ENCODE data around the gene ABCA1. TPM values are rescaled to one million over a fixed set of nuclear protein-coding genes. Genes with fewer than 3 reads are reported as not detected.
A peak's percentile ranks its signal among the peaks of the same experiment; 100 is the strongest.
"Not testable (repeated sequence)": the region's sequence is repeated elsewhere in the genome, so short reads cannot be mapped to it uniquely, and the experiment has no call there.

The ABCA1 gene
- total RNA-seq, 2 experiments from 2014 or later: 1.4 to 2.0 TPM

DNA sequence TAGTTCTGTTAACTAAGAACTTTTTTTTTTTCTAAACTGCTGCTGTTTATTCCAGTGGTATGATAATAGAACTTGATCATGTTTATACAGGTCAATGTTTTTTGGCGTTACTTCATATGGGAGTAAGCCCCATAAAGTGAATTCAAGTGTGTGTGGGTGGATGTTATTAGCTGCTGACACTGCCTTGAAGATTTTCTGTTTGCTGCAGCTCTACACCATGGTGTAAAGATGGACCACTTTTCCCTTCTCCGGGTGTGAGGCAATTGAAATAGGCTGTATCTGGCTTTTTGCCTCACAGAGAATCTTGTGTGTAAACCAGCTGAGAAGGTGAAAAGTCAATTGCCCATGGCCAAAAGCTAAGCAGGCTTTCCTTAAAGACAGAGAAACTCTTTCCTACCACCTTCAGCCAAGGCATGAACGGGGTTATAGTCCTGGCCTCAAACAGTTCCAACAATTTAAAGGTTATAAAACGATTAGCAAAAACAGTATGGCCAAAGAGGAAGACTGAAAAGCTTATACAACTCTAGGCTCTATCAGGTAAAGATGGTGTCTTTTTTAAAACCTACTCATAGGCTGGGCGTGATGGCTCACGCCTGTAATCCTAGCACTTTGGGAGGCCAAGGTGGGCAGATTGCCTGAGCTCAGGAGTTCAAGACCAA, 33.9 kb upstream of the ABCA1 start:
- Mint-ChIP-seq H3K36me3 (no peaks in the 10 kb centered on the region), H3K4me3 (no peak overlapping the region)
- DNase-seq: no peak

DNA sequence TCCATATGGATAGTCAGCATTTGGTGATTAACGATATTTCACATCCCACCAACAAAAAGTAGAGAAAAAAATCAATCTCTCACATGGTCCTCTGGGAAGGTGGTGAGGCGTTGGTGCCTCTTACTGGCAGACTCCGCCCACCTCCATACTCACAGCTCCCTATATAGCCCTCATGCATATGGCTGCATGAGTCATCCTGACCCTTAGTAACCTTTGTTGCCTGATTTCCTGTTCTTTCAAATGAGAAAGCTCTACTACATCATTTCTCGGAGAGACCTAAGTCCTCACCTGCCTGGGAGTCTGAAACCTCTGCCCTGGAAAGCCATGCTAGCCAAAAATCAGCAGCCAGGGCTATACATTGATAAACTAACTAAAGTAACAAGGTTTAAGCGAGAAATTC, 33.3 kb upstream of the ABCA1 start:
- ATAC-seq (ENCODE audit: low read depth) (peak; percentile 98), DNase-seq (no peak)
- POLR2A ChIA-PET: interaction anchor here (0.7 to 1.1 kb wide), 2 partner anchors 9 to 30 kb away, joined by 3 read pairs; no protein-coding TSS in a partner anchor
- Mint-ChIP-seq H3K4me3 (peak overlapping the region; percentile 2), H3K27ac (no peak overlapping the region), H3K9me3 (no peaks in the 10 kb centered on the region), H3K36me3 (no peaks in the 10 kb centered on the region), H3K4me1 (peaks cover 11% of the 10 kb centered on the region), H3K27me3 (no peaks in the 10 kb centered on the region)

More for the DNA sequence above, 33.9 kb upstream of the ABCA1 start:
- H3K27ac Mint-ChIP-seq: no peak overlapping the region
- ATAC-seq (ENCODE audit: low read depth): no peak
- peaks cover 11% of the 10 kb centered on the region for H3K4me1 Mint-ChIP-seq
- H3K9me3 Mint-ChIP-seq: no peaks in the 10 kb centered on the region
- POLR2A ChIA-PET: interaction anchor here (0.7 to 1.1 kb wide), 2 partner anchors 9 to 29 kb away, joined by 3 read pairs; no protein-coding TSS in a partner anchor
- no peaks in the 10 kb centered on the region for H3K27me3 Mint-ChIP-seq

DNA sequence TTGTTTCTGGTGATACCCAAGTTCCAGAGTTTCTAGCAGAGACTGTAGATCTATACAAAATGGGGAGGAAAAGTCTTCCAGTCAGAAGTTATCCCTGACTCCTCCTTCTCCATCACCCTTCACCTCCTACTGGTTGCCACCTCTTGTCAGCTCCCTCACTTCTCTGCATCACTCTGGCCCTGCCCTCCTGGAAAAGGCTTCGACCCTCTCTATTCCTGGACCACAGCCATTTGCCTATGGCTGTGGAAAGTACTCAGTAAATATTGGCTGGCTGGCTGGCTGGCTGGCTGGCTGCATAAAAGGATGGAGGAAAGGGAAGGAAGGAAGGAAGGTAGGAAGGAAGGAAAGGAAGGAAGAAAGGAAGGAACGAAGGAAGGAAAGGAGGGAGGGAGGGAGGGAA, 32.7 kb upstream of the ABCA1 start:
- ATAC-seq (ENCODE audit: low read depth): no peak
- no peaks in the 10 kb centered on the region for H3K27me3 Mint-ChIP-seq
- H3K9me3 Mint-ChIP-seq: no peaks in the 10 kb centered on the region
- H3K4me3 Mint-ChIP-seq: no peak overlapping the region
- DNase-seq: no peak
- peaks cover 11% of the 10 kb centered on the region for H3K4me1 Mint-ChIP-seq
- POLR2A ChIA-PET: interaction anchor here (1.0 to 1.1 kb wide), 2 partner anchors 11 to 30 kb away, joined by 3 read pairs; no protein-coding TSS in a partner anchor
- no peaks in the 10 kb centered on the region for H3K36me3 Mint-ChIP-seq
- no peak overlapping the region for H3K27ac Mint-ChIP-seq

DNA sequence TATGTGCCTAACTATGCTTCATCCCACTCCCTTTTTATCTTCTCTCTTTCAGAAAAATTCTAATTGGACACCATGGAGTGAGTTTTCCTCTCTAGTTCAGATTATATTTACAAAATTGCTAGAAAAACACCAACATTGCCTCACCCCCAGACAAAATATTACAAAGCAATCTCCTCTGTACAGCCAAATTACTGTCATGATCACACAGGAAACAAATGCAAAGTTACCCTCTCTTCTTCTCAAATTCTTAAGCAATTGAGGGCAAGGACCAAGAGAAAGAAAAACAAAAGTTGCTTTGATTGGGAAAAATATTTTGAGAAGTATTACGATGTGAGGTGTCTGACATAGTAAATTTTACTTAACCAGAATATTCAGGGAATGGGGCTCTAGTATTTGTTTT, 30.8 kb upstream of the ABCA1 start:
- Mint-ChIP-seq H3K36me3 (no peaks in the 10 kb centered on the region), H3K4me1 (peaks cover 11% of the 10 kb centered on the region), H3K9me3 (no peaks in the 10 kb centered on the region), H3K27ac (no peak overlapping the region), H3K27me3 (no peaks in the 10 kb centered on the region), H3K4me3 (no peak overlapping the region)
- POLR2A ChIA-PET: interaction anchor here (1.3 kb wide), 1 partner anchor 9 kb away, joined by 5 read pairs; no protein-coding TSS in a partner anchor
- no peak for DNase-seq
- no peak for ATAC-seq (ENCODE audit: low read depth)

DNA sequence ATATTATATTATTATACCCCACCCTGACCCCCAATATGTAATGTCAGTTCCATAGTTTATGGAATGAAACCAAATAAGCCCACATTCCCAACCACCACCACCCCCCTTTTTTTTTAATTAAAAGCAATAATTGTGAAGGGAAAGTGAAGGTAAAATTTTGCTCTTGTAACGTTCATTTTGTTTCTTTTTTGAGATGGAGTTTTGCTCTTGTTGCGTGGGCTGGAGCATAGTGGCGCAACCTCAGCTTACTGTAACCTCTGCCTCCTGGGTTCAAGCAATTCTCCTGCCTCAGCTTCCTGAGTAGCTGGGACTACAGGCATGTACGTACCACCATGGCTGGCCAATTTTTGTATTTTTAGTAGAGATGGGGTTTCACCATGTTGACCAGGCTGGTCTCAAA, 30.1 kb upstream of the ABCA1 start:
- DNase-seq; H3K36me3 Mint-ChIP-seq; H3K9me3 Mint-ChIP-seq; H3K27ac Mint-ChIP-seq; H3K4me3 Mint-ChIP-seq; H3K27me3 Mint-ChIP-seq; ATAC-seq (ENCODE audit: low read depth); POLR2A ChIA-PET: not testable (repeated sequence)
- peaks cover 11% of the 10 kb centered on the region for H3K4me1 Mint-ChIP-seq

DNA sequence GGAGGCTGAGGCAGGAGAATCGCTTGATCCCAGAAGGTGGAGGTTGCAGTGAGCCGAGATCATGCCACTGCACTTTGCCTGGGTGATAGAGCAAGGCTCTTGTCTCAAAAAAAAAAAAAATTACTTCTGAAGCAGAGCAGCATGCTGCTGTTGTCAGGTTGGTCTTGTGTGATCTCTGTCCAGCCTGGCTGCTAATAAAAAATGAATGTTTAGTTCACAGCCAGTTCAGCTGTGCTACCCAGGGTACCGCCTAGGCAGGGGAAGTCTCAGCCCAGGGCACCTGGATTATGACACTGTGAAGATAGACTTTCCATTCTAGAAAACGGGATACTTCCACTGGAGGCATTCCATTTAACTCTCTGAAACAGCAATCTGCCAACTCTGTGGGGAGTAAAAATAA, 23.5 kb upstream of the ABCA1 start:
- no peak overlapping the region for H3K4me3 Mint-ChIP-seq
- no peaks in the 10 kb centered on the region for H3K36me3 Mint-ChIP-seq
- ATAC-seq (ENCODE audit: low read depth) (no peak), DNase-seq (no peak)
- H3K27ac Mint-ChIP-seq: no peak overlapping the region
- no peaks in the 10 kb centered on the region for H3K9me3 Mint-ChIP-seq
- POLR2A ChIA-PET: no interaction called here
- no peaks in the 10 kb centered on the region for H3K27me3 Mint-ChIP-seq
- H3K4me1 Mint-ChIP-seq: peaks cover 2% of the 10 kb centered on the region

DNA sequence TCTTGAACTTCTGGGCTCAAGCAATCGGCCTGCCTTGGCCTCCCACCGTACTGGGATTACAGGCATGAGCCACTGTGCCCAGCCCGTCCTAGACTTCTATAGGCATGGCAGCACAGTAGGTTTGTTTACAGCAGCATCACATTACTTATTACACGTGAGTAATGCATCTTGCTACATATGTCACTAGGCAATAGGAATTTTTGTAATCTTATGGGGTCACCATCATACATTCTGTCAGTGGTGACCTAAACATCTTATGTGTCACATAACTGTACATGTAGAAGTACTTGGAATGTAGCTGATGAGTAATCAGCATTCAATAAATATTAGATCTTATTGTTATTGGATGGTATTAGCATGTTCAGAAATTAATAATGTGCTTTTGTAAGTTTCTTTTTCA, 22.9 kb upstream of the ABCA1 start:
- no peaks in the 10 kb centered on the region for H3K36me3 Mint-ChIP-seq
- POLR2A ChIA-PET: no interaction called here

DNA sequence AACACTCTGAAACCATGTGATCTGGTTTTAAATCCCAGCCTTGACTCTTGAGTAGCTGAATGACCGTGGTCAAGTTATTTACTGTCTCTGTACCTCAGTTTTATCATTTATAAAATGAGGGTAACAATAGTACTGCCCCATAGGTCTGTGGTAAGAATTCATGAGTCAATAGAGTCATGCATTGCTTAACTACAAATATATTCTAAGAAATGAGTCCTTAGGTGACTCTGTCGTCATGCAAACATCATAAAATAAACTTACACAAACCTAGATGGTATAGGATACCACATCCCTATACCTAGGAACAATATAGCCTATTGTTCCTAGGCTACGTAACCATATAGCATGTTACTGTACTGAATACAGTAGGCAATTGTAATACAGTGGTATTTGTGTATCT, 20.3 kb upstream of the ABCA1 start:
- H3K36me3 Mint-ChIP-seq: no peaks in the 10 kb centered on the region
- H3K4me3 Mint-ChIP-seq: no peak overlapping the region
- no peaks in the 10 kb centered on the region for H3K9me3 Mint-ChIP-seq
- no peak overlapping the region for H3K27ac Mint-ChIP-seq
- DNase-seq (no peak), ATAC-seq (ENCODE audit: low read depth) (no peak)
- peaks cover 2% of the 10 kb centered on the region for H3K4me1 Mint-ChIP-seq
- no peaks in the 10 kb centered on the region for H3K27me3 Mint-ChIP-seq
- POLR2A ChIA-PET: no interaction called here

More for the DNA sequence above, 22.9 kb upstream of the ABCA1 start:
- Mint-ChIP-seq H3K27ac (no peak overlapping the region), H3K9me3 (no peaks in the 10 kb centered on the region), H3K4me1 (peaks cover 2% of the 10 kb centered on the region), H3K27me3 (no peaks in the 10 kb centered on the region), H3K4me3 (no peak overlapping the region)
- ATAC-seq (ENCODE audit: low read depth): no peak
- no peak for DNase-seq

DNA sequence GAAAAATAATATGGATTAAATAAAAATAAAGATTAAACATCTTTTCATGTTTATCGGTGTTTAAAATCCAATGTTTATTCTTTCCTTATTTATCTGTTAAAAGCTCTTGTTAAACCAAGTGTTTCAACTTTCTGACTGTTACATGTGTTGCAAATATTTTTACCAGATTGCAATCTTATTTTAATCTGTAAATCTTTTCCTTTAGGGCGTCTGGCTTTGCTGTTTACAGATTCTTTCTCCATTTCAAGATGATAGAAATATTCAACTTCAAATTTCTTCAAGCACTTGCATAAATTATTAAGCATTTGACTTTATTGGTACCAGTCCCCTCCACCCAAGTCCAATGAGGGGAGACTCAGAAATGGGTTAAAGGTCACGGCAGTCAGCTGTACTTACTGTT, 16.9 kb upstream of the ABCA1 start:
- no peak overlapping the region for H3K27ac Mint-ChIP-seq
- ATAC-seq (ENCODE audit: low read depth) (no peak), DNase-seq (no peak)
- no peak overlapping the region for H3K4me3 Mint-ChIP-seq
- peaks cover 9% of the 10 kb centered on the region for H3K4me1 Mint-ChIP-seq
- POLR2A ChIA-PET: no interaction called here
- no peaks in the 10 kb centered on the region for H3K27me3 Mint-ChIP-seq
- H3K36me3 Mint-ChIP-seq: no peaks in the 10 kb centered on the region
- H3K9me3 Mint-ChIP-seq: no peaks in the 10 kb centered on the region

DNA sequence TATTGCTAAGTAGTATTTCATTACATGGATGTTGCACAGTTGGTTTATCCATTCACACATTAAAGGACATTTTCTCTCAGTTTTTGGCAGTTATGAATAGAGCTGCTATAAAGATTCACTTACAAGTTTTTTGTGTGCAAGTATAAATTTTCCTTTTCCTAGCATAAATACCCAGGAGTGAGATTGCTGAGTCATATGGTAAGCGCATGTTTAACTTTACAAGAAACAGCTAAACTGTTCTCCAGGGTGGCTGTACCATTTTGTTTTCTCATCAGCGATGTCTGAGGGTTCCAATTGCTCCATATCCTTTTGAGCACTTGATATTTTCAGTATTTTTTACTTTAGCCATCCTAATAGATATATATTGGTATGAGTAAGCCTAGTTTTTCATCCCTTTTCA, 16.4 kb upstream of the ABCA1 start:
- H3K4me1 Mint-ChIP-seq: peaks cover 9% of the 10 kb centered on the region
- no peaks in the 10 kb centered on the region for H3K27me3 Mint-ChIP-seq
- DNase-seq (no peak), ATAC-seq (ENCODE audit: low read depth) (no peak)
- POLR2A ChIA-PET: no interaction called here
- H3K27ac Mint-ChIP-seq: no peak overlapping the region
- H3K9me3 Mint-ChIP-seq: no peaks in the 10 kb centered on the region
- H3K4me3 Mint-ChIP-seq: no peak overlapping the region
- H3K36me3 Mint-ChIP-seq: no peaks in the 10 kb centered on the region

DNA sequence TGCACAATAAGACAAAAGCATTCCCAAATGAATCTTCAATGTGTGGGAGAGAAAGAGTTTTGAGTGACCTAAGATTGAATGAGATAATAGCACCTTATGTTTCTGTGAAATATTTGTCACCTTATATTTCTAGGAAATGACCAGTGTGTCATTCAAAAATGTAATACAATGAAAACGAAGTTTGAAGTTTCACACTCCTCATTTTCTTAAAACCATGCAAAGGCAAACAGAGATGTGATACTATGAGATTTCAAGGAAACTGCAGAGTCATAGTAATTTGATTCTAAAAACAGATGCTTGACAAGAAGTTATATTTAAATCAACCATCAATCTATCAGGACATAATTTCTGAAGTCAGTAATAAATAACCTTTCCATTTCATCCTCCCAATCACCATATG, 13.6 kb upstream of the ABCA1 start:
- ATAC-seq (ENCODE audit: low read depth): no peak
- Mint-ChIP-seq H3K4me3 (no peak overlapping the region), H3K27me3 (no peaks in the 10 kb centered on the region), H3K9me3 (no peaks in the 10 kb centered on the region), H3K36me3 (no peaks in the 10 kb centered on the region), H3K4me1 (peaks cover 6% of the 10 kb centered on the region), H3K27ac (no peak overlapping the region)
- POLR2A ChIA-PET: no interaction called here
- no peak for DNase-seq

DNA sequence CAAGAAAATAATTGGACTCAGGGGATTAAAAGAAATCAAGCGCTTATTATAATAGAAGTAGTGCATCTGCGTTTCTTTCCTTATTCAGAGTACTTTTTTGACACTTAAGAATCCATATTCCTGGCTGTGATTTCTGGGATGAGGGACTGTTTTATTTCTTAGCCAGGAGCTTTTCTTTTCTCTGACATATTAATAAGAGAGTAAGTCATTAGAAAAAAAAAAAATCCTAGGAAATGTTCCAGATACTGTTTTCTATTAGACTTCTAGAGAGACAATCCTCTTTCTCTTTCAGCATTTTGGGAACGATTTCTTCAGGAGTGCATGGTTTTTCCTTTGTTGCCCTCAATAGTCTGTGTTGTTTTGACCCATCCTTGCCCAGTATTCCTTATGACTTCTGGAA, 8.3 kb upstream of the ABCA1 start:
- DNase-seq: no peak
- H3K36me3 Mint-ChIP-seq: no peaks in the 10 kb centered on the region
- peaks cover 7% of the 10 kb centered on the region for H3K4me1 Mint-ChIP-seq
- no peak for ATAC-seq (ENCODE audit: low read depth)
- POLR2A ChIA-PET: interaction anchor here (0.6 kb wide), 1 partner anchor 8 kb away, joined by 4 read pairs; the partner anchor contains the start of gene ABCA1
- no peak overlapping the region for H3K4me3 Mint-ChIP-seq
- H3K27ac Mint-ChIP-seq: no peak overlapping the region
- H3K9me3 Mint-ChIP-seq: no peaks in the 10 kb centered on the region
- peaks cover 12% of the 10 kb centered on the region for H3K27me3 Mint-ChIP-seq

DNA sequence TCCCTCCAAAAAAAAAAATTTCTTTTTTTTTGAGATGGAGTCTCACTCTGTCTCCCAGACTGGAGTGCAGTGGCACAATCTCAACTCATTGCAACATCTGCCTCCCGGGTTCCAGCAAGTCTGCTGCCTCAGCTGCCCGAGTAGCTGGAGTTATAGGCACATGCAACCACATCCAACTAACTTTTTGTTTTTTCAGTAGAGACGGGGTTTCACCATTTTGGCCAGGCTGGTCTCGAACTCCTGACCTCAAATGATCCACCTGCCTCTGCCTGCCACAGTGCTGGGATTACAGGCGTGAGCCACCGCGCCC, 7.5 kb upstream of the ABCA1 start:
- ATAC-seq (ENCODE audit: low read depth); DNase-seq; H3K9me3 Mint-ChIP-seq; H3K36me3 Mint-ChIP-seq; H3K4me3 Mint-ChIP-seq; H3K27ac Mint-ChIP-seq; POLR2A ChIA-PET; H3K4me1 Mint-ChIP-seq: not testable (repeated sequence)
- peaks cover 12% of the 10 kb centered on the region for H3K27me3 Mint-ChIP-seq

DNA sequence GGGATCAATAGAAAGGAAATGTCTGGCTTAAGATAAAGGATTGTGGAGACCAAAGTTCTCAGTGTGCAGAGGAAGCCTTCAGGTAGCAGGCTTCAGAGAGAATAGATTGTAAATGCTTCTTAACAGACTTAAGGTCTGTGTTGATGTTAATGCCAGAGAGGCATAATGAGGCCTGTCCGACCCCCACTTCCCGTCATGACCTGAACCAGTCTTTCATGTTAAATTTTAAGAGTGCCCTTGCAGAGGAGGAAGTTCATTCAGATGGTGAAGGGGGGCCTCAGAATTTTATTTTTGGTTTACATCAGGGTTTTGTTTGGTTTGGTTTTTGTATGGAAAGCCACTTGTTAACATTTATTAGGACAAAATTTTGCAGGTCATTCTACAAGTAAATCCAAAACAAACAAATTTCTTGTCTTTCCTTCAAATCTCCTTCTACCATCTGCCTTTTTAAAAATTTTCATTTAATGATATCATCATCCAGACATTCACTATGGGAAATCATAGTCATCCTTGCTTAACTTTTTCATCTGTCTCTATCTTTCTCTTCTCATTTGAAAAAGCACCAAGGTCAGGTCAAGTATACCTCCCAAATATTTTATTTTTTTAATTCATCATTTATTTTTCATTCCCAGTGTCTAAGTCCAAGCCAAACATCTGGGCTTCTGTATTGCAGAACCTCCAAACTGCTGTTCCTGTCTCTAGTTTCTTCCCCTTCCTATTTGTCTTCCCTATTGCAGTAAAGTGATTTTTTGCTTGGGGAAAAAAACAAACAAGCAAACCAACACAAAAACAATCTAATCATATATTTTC, 6.9 kb upstream of the ABCA1 start:
- peaks cover 13% of the 10 kb centered on the region for H3K27me3 Mint-ChIP-seq
- peaks cover 4% of the 10 kb centered on the region for H3K4me1 Mint-ChIP-seq
- no peaks in the 10 kb centered on the region for H3K9me3 Mint-ChIP-seq
- ATAC-seq (ENCODE audit: low read depth) (no peak), DNase-seq (no peak)
- no peaks in the 10 kb centered on the region for H3K36me3 Mint-ChIP-seq
- H3K27ac Mint-ChIP-seq: no peak overlapping the region
- H3K4me3 Mint-ChIP-seq: no peak overlapping the region
- POLR2A ChIA-PET: no interaction called here
